NCI-H2081 (cell line): ENCODE measurements around the gene IL34.
A peak's percentile ranks its signal among the peaks of the same experiment; 100 is the strongest.

Experiments used
- DNase-seq, 2 experiments: peaks; one replicate each; lab custom pipeline; 2025; lab: John Stamatoyannopoulos, UW

Gene IL34

DNA sequence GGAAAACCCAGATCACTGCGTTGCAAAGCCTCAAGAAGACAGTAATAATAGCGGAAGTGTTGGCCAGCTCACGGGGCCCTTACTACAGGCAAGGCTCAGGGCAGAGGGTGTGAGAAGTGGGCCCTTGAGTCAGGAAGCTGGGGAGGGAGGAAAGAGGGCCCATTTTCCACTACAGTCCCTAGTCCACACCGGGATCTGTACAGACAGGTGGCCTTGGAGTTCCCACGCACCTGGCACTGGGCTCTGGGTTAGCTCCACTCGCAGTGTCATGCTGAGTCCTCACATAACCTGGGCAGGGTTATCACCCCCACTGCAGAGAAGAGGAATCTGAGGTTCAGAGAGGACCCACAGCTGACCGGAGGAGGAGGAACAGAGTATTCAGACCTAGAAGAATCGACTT is 56.3 kb downstream of the IL34 start:
- DNase-seq = no peak

DNA sequence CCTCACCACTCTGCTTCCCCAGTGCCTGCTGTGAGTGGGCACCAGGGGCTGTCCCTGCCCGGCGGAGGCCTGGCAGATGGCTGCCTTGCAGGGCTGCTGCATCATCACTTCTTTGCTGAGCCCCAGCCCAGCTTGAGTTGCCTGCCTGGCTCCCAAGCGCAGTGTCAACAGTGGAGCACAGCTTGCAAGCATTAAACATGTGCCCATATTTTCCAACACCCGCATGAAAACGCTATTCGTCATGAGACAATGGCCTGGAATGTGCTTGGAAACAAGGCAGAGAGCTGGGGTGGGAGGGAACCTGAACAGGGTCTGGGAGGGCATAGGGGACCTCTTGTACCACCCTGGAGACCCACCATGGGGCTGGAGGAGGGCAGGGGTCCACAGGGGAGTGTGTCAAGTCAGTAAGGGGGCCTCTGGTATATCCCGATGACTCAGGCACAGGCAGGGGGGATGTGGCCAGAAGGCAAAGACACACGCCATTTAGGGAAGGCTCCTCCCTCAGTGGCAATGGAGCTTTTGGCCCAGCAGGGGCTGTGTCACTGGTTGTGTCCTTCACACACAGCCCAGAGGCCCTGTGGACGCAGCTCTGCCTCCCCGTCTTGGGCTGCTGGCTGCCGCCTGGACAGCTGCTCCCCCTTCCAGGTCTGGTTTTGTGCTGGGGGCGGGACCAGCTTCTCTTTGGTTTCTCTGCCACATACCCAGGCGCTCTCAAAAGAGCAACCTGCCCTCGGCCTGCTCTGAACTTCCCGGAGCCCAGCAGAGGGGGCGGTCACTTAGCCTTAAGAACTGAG is 56.9 kb downstream of the IL34 start:
- DNase-seq = peak; percentile 10 to 31

DNA sequence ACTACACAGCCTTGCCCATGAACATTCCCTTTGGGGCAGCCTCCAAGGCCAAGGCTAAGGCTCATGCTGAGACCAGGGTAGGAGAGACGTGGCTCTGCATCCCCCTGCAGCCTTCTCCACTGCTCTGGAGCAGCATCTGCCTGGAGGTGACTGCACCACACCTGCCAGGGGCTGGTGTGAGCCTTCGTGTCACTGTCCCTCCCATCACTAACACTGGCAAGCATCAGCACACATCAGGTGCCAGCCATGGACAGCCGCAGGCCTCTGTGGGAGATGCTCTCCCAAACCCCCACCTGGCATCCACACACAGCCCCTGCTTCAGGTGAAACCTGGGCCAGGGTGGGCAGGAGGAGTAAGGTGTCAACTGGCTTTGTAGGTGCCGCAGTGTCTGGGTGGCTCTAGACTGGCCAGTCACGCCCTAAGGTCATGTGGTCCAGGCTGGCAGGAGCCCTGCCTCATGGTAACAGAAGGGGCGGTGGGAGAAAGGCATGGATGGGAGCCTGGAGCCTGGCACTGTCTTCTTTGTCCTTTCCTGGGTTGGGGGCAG is 57.5 kb downstream of the IL34 start:
- no peak for DNase-seq

DNA sequence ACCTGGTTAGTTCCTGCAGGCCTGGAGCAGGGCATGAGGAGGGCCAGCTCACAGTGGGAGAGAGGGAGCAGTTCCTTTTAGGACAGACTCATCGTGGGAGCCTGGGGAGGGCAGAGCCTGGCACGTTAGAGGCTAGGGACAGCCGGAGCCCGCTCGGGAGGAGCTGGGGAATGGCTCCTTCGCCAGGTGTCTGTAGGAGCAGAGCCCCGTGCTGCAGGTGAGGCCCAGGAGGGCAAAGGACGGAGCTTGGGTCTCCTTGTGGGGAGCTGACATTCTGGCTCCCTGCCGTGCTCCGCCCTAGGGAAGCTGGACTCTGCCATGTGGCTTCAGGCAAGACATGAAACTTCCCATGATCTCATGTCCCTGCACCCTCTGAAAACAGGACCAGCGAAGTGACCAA is 58.2 kb downstream of the IL34 start:
- DNase-seq = no peak

DNA sequence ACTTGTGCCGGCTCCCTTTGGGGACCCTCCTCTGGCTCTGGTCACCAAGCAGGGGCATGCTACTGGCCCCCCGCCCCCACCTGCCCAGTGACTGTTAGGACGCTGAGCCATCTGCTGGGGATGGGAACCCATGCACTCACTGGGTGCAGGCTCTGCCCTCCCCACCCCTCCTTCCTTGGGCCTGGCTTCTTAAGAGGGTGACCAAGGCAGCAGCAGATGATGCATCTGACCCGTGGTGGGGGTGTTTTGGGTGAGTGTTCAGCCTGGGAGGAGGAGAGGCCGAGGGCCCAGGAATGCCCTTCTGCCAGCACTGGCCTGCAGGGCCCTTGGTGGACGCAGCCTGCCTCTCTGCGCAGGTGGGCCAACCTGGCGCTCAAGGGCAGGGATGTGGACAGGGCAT is 58.7 kb downstream of the IL34 start:
- no peak for DNase-seq

DNA sequence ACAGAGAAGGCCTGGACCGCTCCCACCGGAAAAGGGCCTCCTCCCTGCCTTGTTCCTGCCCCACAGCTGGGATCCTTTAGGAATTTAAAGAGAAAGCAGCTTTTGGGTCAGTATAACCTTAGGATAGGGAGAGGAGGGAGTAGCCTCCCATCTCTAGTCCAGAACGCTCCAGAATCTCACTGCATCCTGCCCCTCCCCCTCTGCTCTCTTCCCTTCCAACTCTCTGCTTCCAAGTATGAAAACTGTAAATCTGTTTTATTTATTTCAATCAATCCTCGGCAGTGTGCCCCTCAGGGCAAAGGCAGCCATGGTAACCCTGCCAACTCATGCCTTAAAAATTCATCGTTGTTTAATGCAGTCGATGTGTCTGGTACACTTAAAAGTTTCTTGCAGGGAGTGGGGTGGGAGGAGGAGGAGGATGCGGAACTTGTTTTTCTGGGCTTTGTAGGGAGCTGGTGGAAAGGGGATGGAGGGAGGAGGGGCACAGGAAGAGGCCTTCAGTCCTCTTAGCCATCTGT is 60.6 kb downstream of the IL34 start:
- DNase-seq = no peak

DNA sequence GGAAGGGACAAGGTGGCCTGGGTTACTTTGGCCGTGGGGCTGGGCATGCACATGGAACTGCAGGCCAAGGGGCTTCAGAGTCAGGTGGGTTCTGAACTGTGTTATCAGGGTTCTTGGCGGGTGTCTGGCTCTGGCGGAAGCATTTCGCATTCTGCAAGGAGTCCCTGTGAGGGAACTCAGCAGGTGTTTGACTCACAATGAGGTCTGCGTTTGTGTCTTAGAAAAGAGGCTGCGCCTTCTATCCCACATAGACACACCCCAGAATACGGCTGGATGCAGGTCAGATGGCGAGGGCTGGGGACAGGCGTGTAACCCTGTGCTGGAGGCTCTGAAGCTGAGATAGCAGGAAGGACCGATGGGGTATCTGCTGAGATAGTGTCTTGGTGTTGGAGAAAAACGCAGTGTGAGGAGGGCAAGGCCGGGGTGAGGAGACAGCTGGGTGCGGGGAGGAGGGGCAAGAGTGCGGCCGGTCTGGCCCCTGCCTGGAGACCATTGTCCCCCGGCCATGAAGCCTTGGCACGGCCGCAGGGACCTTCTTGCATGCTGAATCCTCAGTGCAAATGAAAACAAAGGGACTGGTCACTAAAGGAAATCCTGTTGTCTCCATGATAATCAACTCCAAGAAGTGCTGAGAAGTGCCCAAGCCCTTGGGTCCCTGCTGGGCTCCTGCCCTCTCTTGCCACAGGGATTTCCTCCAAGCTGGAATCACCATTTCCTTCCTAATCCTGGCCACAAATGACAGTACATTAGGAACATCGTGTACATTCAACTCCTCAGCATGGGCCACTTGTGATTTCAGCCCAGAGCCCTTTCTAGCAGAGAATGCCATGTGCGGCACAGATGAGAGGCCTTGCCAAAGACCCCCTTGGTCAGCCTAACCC is 62.2 kb downstream of the IL34 start:
- DNase-seq = no peak

DNA sequence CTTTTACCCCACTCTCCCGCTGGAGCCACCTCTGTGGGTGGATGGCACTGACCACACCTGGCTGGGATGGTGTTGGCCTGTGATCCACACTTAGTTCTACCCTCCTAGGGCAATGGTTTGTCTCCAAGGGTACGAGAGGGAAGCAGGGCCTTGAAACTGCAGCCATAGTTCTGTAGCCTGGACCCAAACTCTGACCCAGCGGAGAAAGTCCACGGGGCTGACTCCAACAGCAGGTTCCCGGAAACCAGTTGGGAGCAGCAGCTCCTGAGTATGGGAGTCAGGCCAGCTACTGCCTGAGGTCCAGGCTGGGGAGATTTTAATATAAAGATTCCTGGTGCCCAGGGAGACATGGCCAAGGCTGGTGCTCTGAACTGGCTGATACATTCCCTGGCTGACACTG is 63.1 kb downstream of the IL34 start:
- no peak for DNase-seq

DNA sequence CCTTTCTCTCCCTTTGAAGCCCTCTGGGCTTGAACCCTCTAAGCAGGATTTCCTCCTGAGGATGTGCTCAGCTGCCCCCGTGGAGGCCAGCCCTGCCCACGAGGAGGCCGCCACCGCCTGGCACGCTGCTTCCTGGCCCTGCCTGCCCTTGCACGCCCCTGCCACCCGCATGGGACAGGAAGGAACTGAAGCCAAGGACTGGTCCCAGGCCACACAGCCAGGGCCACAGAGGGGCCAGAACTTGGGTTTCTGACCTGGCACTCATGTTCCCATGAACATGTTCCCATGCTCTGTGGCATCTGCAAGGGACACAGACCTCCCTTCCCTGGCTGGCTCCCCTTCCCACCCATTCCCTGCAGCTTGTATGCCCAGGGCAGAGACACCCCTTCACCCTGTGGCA is 63.6 kb downstream of the IL34 start:
- DNase-seq = no peak
